Stimulated activated CD8-positive, alpha-beta memory T cell treated with anti-CD3 and anti-CD28 coated beads, Interleukin-4, amount 100 ng/mL, for 24 hours (primary cell): ENCODE data around the gene BFAR.
"Not testable (repeated sequence)": the region's sequence is repeated elsewhere in the genome, so short reads cannot be mapped to it uniquely, and the experiment has no call there.

Source experiments
- DNase-seq: peaks from one replicate; pipeline ENCODE4 v3.0.0-alpha.2; 2020; ENCODE audit warnings: low read depth

Gene BFAR

GRCh38 chr16:14636179-14636950 is 3.6 kb downstream of the BFAR start:
- DNase-seq: not testable (repeated sequence)

- DNase-seq: not testable (repeated sequence)
These were observed 4.1 kb downstream of the BFAR start for GRCh38 chr16:14636951-14637240.

- DNase-seq: no peak
These were observed 7.8 kb downstream of the BFAR start for GRCh38 chr16:14640538-14640937.

GRCh38 chr16:14641206-14641605 is 8.5 kb downstream of the BFAR start:
- DNase-seq: no peak

GRCh38 chr16:14641926-14642325 is 9.2 kb downstream of the BFAR start:
- no peak for DNase-seq

- DNase-seq: no peak
These were observed 17.1 kb downstream of the BFAR start for GRCh38 chr16:14649816-14650215.

GRCh38 chr16:14650629-14651028 is 17.9 kb downstream of the BFAR start:
- no peak for DNase-seq

- no peak for DNase-seq
These were observed 20.0 kb downstream of the BFAR start for GRCh38 chr16:14652726-14653125.

- DNase-seq: no peak
These were observed 25.3 kb downstream of the BFAR start for GRCh38 chr16:14658063-14658462.

GRCh38 chr16:14667347-14668266 is 34.9 kb downstream of the BFAR start:
- no peak for DNase-seq

GRCh38 chr16:14668556-14669223 is 35.9 kb downstream of the BFAR start:
- DNase-seq: no peak

- no peak for DNase-seq
These were observed 37.0 kb downstream of the BFAR start for GRCh38 chr16:14669776-14670175.

- DNase-seq: no peak
These were observed 39.7 kb downstream of the BFAR start for GRCh38 chr16:14672403-14672971.

- no peak for DNase-seq
These were observed 43.9 kb downstream of the BFAR start for GRCh38 chr16:14676633-14677032.

- no peak for DNase-seq
These were observed 44.9 kb downstream of the BFAR start for GRCh38 chr16:14677627-14678026.

GRCh38 chr16:14678748-14679497 is 46.2 kb downstream of the BFAR start:
- no peak for DNase-seq

GRCh38 chr16:14680396-14680795 is 47.6 kb downstream of the BFAR start:
- DNase-seq: not testable (repeated sequence)

GRCh38 chr16:14681115-14681514 is 48.4 kb downstream of the BFAR start:
- no peak for DNase-seq

- no peak for DNase-seq
These were observed 49.4 kb downstream of the BFAR start for GRCh38 chr16:14682121-14682520.

GRCh38 chr16:14685870-14686793 is 53.4 kb downstream of the BFAR start:
- not testable (repeated sequence) for DNase-seq

GRCh38 chr16:14694129-14694528 is 61.4 kb downstream of the BFAR start, which contains the start of gene PLA2G10:
Gene PLA2G10, minus strand, starts transcription at chr16:14694308. Its CDS starts 79 bp downstream, at chr16:14694229.
- DNase-seq: not testable (repeated sequence)
